Fibroblast of mammary gland (primary cell): ENCODE measurements around the gene PLD1.

Source experiments
- DNase-seq: peaks from one replicate; pipeline ENCODE4 v3.0.0-alpha.2; 2010; ENCODE audit warnings: low read depth
- H3K4me3 ChIP-seq: 2 replicates; pipeline ENCODE4 v1.5.1; 2011; ENCODE audit warnings: low read depth, mild to moderate bottlenecking, low read length, moderate library complexity; ENCODE audit not compliant: control insufficient read depth
- TF ChIP-seq, protein P1 (sequence below): conservative IDR thresholded peaks from 2 replicates; pipeline ENCODE4 v1.5.1; 2011; ENCODE audit warnings: low read depth, low read length, inconsistent platforms; ENCODE audit not compliant: control insufficient read depth, insufficient read depth

Gene PLD1

DNA sequence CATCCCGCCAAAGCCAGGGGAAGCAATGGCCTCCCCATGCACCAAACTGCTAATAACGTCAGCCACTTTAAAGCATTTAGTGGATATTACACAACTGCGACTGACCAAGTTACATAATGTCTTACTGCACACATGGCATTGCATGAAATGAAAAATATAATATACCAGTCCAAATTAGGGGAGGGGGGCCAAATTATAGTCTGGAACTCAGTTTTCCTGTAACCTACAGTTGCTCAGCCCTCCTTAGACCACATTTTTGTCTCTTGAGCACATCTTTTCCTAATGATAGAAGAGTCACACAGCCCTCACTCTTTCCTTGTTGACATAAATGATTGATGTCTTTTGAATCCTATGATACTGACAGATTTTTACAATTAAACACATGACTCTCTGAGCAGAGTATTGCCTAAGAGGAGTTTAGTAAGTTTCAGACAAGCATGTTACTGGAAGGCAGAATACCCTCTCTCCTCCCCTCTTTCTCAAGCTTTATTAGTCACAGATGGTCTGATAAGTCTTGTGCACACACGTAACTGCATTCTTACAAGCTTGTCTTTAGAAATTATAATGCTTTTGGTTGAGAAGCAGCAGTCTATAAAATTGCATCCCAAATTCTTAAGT lies 1.1 kb upstream of the PLD1 start:
- TF ChIP-seq, protein P1, sequence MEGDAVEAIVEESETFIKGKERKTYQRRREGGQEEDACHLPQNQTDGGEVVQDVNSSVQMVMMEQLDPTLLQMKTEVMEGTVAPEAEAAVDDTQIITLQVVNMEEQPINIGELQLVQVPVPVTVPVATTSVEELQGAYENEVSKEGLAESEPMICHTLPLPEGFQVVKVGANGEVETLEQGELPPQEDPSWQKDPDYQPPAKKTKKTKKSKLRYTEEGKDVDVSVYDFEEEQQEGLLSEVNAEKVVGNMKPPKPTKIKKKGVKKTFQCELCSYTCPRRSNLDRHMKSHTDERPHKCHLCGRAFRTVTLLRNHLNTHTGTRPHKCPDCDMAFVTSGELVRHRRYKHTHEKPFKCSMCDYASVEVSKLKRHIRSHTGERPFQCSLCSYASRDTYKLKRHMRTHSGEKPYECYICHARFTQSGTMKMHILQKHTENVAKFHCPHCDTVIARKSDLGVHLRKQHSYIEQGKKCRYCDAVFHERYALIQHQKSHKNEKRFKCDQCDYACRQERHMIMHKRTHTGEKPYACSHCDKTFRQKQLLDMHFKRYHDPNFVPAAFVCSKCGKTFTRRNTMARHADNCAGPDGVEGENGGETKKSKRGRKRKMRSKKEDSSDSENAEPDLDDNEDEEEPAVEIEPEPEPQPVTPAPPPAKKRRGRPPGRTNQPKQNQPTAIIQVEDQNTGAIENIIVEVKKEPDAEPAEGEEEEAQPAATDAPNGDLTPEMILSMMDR = no peak
- peak; percentile 100 for DNase-seq
- no peak overlapping the region for H3K4me3 ChIP-seq

DNA sequence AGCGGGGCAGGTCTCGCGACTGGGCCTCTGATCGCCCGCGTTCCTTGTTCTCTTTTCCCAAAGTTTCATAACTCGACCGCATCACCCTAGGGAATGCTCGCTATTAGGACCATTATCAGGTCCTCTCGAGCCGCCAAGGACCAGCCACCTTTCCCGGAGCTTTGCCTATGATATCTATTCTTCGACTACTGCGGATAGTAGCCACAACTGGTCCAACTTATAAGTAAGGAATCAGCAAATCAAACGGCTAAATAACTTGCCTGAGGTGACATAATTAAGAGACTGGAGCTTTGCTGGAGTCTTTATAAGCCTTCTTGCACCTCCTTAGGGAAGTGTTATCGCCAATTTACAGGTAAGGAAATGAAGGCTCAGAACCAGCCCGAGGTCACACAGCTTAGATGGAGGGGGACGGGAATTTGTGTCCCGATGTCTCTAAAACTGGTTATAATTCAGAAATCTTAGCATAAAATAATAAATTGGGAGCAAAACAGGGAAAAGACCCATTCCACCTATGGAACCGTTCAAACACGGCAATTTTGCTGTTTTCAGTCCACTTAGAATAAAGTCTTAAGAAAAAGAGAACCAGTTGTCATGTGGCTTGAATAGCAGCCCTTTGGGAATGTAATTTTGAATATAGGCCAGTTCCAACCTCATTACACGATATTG lies 479 bp upstream of the PLD1 start:
- TF ChIP-seq, protein P1 = no peak
- no peak for DNase-seq

DNA sequence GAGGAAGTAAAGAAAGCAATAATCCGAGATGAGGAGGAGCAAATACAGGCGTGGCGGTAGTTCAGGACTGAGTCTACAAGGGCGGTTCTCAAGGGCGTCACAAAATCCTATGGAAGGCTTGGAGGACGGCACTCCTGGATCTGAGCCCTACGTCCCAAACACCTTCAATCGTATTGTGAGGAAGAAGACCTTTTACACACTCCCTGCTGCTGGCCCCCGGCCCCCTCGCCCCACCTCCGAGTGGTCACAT lies 747 bp downstream of the PLD1 start:
- H3K4me3 ChIP-seq = peak overlapping the region; percentile 62
- TF ChIP-seq, protein P1 = no peak
- DNase-seq = peak; percentile 85

More for the DNA sequence above, 479 bp upstream of the PLD1 start:
- peak overlapping the region; percentile 62 for H3K4me3 ChIP-seq

DNA sequence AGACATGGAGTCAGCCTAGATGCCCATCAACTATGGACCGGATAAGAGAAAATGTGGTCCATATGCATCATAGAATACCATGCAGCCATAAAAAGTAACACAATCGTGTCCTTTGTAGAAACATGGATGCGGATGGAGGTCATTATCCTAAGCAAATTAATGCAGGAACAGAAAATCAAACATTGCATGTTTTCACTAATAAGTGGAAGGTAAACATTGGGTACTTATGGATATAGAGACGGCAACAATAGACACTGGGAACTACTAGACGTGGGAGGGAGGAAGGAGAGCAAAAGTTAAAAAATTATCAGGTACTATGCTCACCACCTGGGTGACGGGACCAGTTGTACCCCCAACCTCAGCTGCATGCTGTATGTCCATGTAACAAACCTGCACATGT lies 2.5 kb downstream of the PLD1 start:
- TF ChIP-seq, protein P1 = no peak
- DNase-seq = no peak
- no peak overlapping the region for H3K4me3 ChIP-seq

DNA sequence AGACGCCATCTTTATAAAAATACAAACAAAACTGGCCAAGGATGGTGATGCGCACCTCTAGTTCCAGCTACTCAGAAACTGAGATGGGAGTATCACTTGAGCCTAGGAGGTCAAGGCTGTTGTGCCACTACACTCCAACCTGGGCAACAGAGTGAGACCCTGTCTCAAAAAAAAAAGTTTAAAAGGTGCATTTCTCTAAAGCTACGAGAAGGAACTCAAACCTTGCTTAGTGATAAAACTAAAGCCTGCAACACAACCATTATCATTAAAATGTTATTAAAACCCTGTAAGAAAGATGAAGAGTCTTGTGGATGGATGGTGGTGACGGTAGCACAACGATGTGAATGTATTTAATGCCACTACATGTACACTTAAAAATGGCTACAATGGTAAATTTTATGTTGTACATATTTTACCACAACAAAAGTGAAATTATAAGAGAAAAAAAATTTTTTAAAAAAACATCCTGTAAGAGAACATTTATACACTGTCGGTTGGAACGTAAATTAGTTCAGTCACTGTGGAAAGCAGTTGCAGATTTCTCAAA lies 3.1 kb downstream of the PLD1 start:
- DNase-seq = no peak
- no peak overlapping the region for H3K4me3 ChIP-seq
- TF ChIP-seq, protein P1 = no peak

DNA sequence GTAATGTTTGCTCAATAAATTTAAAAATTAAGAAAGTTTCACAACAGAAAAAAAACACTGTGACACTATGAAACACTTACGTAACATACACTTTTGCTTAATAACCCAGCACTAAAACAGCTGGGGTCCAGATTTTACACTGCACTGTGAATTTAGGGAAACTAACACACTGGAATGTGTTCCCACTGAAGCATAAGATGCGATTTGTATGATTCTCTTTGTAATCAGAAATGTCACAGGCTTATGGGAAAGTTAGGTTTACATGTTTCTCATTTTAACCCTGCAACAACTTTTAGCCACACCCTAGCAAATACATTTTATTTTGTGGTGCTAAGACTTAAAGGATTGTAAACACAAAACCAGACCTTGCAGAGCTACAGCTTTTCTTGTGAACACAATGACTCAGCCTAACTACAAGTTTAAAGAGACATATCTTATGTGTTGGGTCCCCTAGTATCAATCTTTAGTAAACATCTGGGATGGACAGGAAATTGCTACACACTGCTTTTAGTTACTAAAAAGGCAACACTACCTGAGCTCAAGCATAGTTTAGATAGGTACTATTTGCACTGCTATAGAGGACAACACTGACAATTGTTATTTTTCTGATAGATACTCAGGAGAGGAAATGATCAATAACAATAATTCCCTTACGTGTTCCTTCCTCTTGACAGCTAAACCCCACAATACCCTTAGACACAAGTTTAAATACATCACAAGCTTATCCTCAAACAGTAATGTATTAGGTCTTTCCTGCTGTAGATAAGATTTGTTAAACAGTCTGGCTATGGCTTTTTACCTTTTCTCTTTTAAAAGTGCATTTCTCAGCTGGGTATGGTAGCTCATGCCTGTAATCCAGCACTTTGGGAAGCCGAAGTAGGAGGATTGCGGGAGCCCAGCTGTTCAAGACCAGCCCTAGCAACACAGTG lies 3.8 kb downstream of the PLD1 start:
- no peak overlapping the region for H3K4me3 ChIP-seq
- DNase-seq = peak; percentile 93
- TF ChIP-seq, protein P1 = no peak
